ENCODE results near the gene MIGA2. TPM values are rescaled to one million over a fixed set of nuclear protein-coding genes. Genes with fewer than 3 reads are reported as not detected.

Gene MIGA2
- total and polyA plus RNA-seq, 9 of the 15 experiments (the other 6 are each of a cell fraction or from before 2014, with no cell fraction given): 0.15 to 54.1 (median 18.0) TPM

DNA sequence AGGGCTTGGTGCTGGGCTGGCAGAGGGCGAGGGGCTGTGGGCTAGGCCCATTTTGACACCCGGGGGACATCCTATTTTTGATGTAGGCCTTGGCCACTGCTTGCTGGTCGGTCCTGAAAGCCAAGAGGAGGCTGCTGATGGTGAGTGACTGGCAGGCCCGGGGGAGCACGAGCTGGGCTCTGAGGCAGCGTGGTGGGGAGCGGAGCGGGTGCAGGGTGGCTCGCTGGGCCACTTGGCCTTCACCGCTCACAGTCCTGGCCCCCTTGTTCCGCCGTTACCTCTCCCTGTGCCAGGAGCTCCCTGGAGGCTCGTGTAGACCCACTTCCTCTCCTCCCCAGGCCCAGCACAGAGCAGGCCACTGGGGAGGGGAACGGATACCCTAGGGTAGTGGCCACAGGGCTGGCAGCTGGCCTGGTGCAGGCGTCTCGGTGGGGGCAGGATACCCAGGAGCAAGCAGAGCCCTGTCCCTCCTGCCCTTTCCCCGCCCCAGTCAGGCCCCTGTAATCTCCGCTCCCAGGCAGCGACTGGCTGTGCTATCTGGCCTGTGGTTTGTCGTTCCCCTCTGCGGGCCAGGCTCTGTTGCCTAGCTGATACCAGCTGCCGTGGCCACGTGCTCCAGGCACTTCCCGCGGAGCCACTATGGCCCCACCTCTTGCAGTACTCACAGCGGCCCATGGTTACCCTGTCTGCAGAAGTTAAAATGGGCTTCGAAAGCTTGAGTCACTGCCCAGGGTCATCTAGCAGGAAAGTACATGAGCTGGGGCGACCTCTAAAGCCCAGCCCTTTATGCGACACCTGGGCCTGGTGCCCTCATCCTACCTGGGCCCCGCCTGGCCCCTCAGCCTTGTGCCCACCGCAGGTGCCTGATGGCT is 32.8 kb downstream of the MIGA2 start (continued):
- TF ChIP-seq MGA (IDR thresholded peaks at IDR 0.05) (peak; percentile 98), GTF2F1 (IDR thresholded peaks at IDR 0.05; ENCODE audit: low read depth, low read length) (peak; percentile 60; the same call in 1 of the 2 replicates), KHSRP (IDR thresholded peaks at IDR 0.05) (peak; percentile 81), CREM (IDR thresholded peaks at IDR 0.05; ENCODE audit: low read depth) (peak; percentile 88), TAF7 (tag; IDR thresholded peaks at IDR 0.05) (no peak), XRCC5 (IDR thresholded peaks at IDR 0.05; ENCODE audit: low read depth, low read length) (peak; percentile 89), ARHGAP35 (IDR thresholded peaks at IDR 0.05; ENCODE audit: partially characterized antibody) (no peak), ARID1B (IDR thresholded peaks at IDR 0.05) (peak; percentile 100), MED1 (CRISPR knock-in tag; IDR thresholded peaks at IDR 0.05; ENCODE audit: borderline replicate concordance) (no peak), JUNB (CRISPR knock-in tag; conservative IDR thresholded peaks at IDR 0.05) (no peak), CTCFL (IDR thresholded peaks at IDR 0.05; ENCODE audit: borderline replicate concordance, insufficient read depth, low read depth, low read length, poor library complexity, severe bottlenecking) (no peak)
- TF ChIP-seq, protein P1, sequence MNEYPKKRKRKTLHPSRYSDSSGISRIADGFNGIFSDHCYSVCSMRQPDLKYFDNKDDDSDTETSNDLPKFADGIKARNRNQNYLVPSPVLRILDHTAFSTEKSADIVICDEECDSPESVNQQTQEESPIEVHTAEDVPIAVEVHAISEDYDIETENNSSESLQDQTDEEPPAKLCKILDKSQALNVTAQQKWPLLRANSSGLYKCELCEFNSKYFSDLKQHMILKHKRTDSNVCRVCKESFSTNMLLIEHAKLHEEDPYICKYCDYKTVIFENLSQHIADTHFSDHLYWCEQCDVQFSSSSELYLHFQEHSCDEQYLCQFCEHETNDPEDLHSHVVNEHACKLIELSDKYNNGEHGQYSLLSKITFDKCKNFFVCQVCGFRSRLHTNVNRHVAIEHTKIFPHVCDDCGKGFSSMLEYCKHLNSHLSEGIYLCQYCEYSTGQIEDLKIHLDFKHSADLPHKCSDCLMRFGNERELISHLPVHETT (CRISPR knock-in tag; conservative IDR thresholded peaks at IDR 0.05 in 1 of 2, IDR thresholded peaks at IDR 0.05 in 1 of 2): peak in 1 of 2 experiments; percentile 95; a peak in 2 of 4 replicates
